OCI-LY3 (cell line): ENCODE measurements around the gene CTPS2.

Source experiments
- H2AFZ ChIP-seq: fragments of 200-600, 300-600 bp; shearing (Covaris generic); 2 replicates; pipeline ENCODE4 v1.6.0; 2014; ENCODE audit warnings: antibody characterized with exemption, low read depth, low read length
- H3K27ac ChIP-seq: fragments of 200-600, 300-600 bp; sonication (generic); 2 replicates; pipeline ENCODE4 v1.5.1; 2014; ENCODE audit warnings: mild to moderate bottlenecking, low read length, moderate library complexity, mixed read lengths
- H3K27me3 ChIP-seq: fragments of 200-600, 300-600 bp; sonication (generic); 2 replicates; pipeline ENCODE4 v1.6.1; 2014; ENCODE audit warnings: low read depth, low read length, mixed read lengths
- H3K36me3 ChIP-seq: fragments of 200-600, 300-600 bp; sonication (generic); replicated peaks from 2 replicates; pipeline ENCODE3; 2014; ENCODE audit warnings: low read depth, low read length, mixed read lengths
- H3K4me1 ChIP-seq: fragments of 300-600, 200-600 bp; sonication (generic); 2 replicates; pipeline ENCODE4 v1.6.1; 2014; ENCODE audit warnings: low read length, mixed read lengths
- H3K4me2 ChIP-seq: fragments of 200-600, 300-600 bp; sonication (generic); 2 replicates; pipeline ENCODE4 v1.6.1; 2014; ENCODE audit warnings: low read length, mixed read lengths
- H3K4me3 ChIP-seq: fragments of 300-600, 200-600 bp; sonication (generic); 2 replicates; pipeline ENCODE4 v1.5.1; 2014; ENCODE audit warnings: antibody characterized with exemption, mild to moderate bottlenecking, low read length, moderate library complexity
- H3K79me2 ChIP-seq: fragments of 300-600, 200-600 bp; shearing (Covaris generic); 2 replicates; pipeline ENCODE4 v1.6.1; 2014; ENCODE audit warnings: mild to moderate bottlenecking, low read length, mixed read lengths
- H3K9ac ChIP-seq: fragments of 300-600, 200-600 bp; shearing (Covaris generic); 2 replicates; pipeline ENCODE4 v1.6.0; 2014; ENCODE audit warnings: mild to moderate bottlenecking, low read length, moderate library complexity
- H3K9me3 ChIP-seq: fragments of 200-600, 300-600 bp; shearing (Covaris generic); 2 replicates; pipeline ENCODE4 v1.6.1; 2014; ENCODE audit warnings: low read length, mixed read lengths; ENCODE audit not compliant: insufficient read depth
- H4K20me1 ChIP-seq: fragments of 200-600, 300-600 bp; sonication (generic); 2 replicates; pipeline ENCODE4 v1.6.1; 2016; ENCODE audit warnings: low read length, mixed read lengths; ENCODE audit not compliant: insufficient read depth
- CTCF ChIP-seq: fragments of 200-600, 300-600 bp; sonication (generic); IDR thresholded peaks from 2 replicates; pipeline ENCODE4 v1.5.1; 2014; ENCODE audit warnings: antibody characterized with exemption, low read length, low read depth
- EZH2phosphoT487 ChIP-seq: fragments of 200-600 bp; shearing (Covaris generic); IDR thresholded peaks from 2 replicates; pipeline ENCODE4 v1.6.1; 2018; ENCODE audit warnings: antibody characterized with exemption, mixed run types, low read depth

CTPS2 gene

GRCh38 chrX:16566571-16566970, 145.9 kb downstream of the CTPS2 start:
- Histone ChIP-seq H3K36me3 (no peaks in the 10 kb centered on the region), H3K4me2 (no peak overlapping the region), H3K9me3 (no peaks in the 10 kb centered on the region), H3K27me3 (no peaks in the 10 kb centered on the region), H4K20me1 (no peaks in the 10 kb centered on the region), H3K4me3 (no peak overlapping the region), H3K27ac (no peak overlapping the region), H3K4me1 (no peaks in the 10 kb centered on the region), H2AFZ (no peak overlapping the region), H3K9ac (no peak overlapping the region), H3K79me2 (no peaks in the 10 kb centered on the region)
- no peak for TF ChIP-seq EZH2phosphoT487
- TF ChIP-seq CTCF, result no peak

DNA sequence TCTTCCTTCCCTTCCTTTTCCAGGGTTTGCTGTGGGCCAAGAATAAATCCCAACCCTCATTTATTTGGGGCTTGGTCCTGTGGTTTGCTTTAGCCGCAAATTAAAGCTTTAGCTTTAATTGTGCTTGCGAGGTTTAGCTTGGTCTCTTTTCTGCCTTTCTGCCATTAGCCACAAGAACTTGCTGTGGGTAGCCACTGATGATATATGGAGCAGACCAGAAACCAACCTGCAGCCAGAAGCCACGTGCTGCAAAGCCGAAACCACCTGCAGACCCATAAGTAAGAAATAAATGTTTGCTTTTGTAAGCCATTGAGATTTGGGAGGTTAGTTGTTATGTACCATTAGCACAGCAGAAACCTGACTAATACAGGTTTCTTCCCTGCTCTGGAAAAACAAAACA, 152.3 kb downstream of the CTPS2 start:
- Histone ChIP-seq H2AFZ (no peak overlapping the region), H3K4me3 (no peak overlapping the region), H3K27ac (no peak overlapping the region), H3K36me3 (no peaks in the 10 kb centered on the region), H4K20me1 (no peaks in the 10 kb centered on the region), H3K27me3 (no peaks in the 10 kb centered on the region), H3K9ac (no peak overlapping the region), H3K4me2 (no peak overlapping the region), H3K9me3 (no peaks in the 10 kb centered on the region), H3K79me2 (no peaks in the 10 kb centered on the region), H3K4me1 (no peaks in the 10 kb centered on the region)
- TF ChIP-seq CTCF, result no peak
- no peak for TF ChIP-seq EZH2phosphoT487

- Histone ChIP-seq H3K36me3 (no peaks in the 10 kb centered on the region), H3K4me2 (no peak overlapping the region), H3K27me3 (no peaks in the 10 kb centered on the region), H3K27ac (no peak overlapping the region), H3K4me1 (no peaks in the 10 kb centered on the region), H3K4me3 (no peak overlapping the region), H3K9ac (no peak overlapping the region), H4K20me1 (no peaks in the 10 kb centered on the region), H3K79me2 (no peaks in the 10 kb centered on the region), H3K9me3 (no peaks in the 10 kb centered on the region), H2AFZ (no peak overlapping the region)
- TF ChIP-seq CTCF (no peak), EZH2phosphoT487 (no peak)
Observed at GRCh38 chrX:16559206-16559619, 153.3 kb downstream of the CTPS2 start.

DNA sequence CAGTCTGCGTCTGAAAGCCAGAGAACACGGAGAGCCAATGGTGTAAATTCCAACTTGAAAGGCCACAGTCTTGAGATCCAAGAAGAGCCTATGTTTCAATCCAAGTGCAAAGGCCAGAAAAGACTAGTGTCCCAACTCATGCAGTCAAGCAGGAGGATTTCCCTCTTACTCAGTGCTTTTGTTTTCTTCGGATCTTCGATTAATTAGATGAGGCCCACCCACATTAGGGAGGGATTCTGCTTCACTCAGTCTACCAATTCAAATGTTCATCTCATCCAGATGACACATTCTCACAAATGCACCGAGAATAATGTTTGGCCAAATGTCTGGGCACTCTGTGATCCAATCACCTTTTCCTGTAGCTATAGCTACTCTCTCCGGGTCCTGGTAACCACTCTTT, 154.0 kb downstream of the CTPS2 start:
- TF ChIP-seq CTCF (no peak), EZH2phosphoT487 (no peak)
- no peaks in the 10 kb centered on the region for H4K20me1 ChIP-seq
- H3K4me1 ChIP-seq, result no peaks in the 10 kb centered on the region
- no peak overlapping the region for H3K4me3 ChIP-seq
- no peaks in the 10 kb centered on the region for H3K27me3 ChIP-seq
- no peak overlapping the region for H3K4me2 ChIP-seq
- H3K36me3 ChIP-seq, result no peaks in the 10 kb centered on the region
- H2AFZ ChIP-seq, result no peak overlapping the region
- no peaks in the 10 kb centered on the region for H3K79me2 ChIP-seq
- no peaks in the 10 kb centered on the region for H3K9me3 ChIP-seq
- H3K9ac ChIP-seq, result no peak overlapping the region
- no peak overlapping the region for H3K27ac ChIP-seq
